SK-N-SH (cell line): ENCODE results near the gene SUPT4H1. TPM values are rescaled to one million over a fixed set of nuclear protein-coding genes. Genes with fewer than 3 reads are reported as not detected.

Source experiments
- CTCF ChIA-PET: fragments of 300-600, 350-600 bp; formaldehyde crosslinking; extraction: SDS; loops from one replicate; lab custom pipeline; 2021; lab: Yijun Ruan, JAX
- POLR2A ChIA-PET: fragments of 350-600 bp; sonication (Branson Sonifier 250); formaldehyde crosslinking; extraction: SDS; loops from one replicate; lab custom pipeline; 2020; ENCODE audit warnings: antibody characterized with exemption, inconsistent platforms; lab: Yijun Ruan, JAX
- DNase-seq: peaks from one replicate; pipeline ENCODE4 v3.0.0; 2012
- H2AFZ ChIP-seq: fragments of 200-600 bp; sonication (generic); 2 replicates; pipeline ENCODE4 v1.8.1; 2016; ENCODE audit warnings: antibody characterized with exemption, mild to moderate bottlenecking, low read depth
- H3F3A ChIP-seq: fragments of 200-600 bp; sonication (generic); replicated peaks from 2 replicates; pipeline ENCODE3; 2016; ENCODE audit warnings: antibody characterized with exemption, mild to moderate bottlenecking; ENCODE audit not compliant: insufficient read depth
- H3K27ac ChIP-seq, 2 experiments: fragments of 200-500 bp in 1 of 2; fragments of 200-600 bp in 1 of 2; sonication (Bioruptor generic) in 1 of 2; sonication (generic), shearing (Covaris generic) in 1 of 2; 2 replicates each; pipeline versions ENCODE4 v1.5.1 to v1.6.1; 2014 to 2016; ENCODE audit warnings: low read depth in 2 of 2, inconsistent platforms in 1 of 2, low read length in 1 of 2, mild to moderate bottlenecking in 1 of 2, mixed read lengths in 1 of 2
- H3K27me3 ChIP-seq: fragments of 200-600 bp; sonication (generic), shearing (Covaris generic); 2 replicates; pipeline ENCODE4 v1.6.1; 2016; ENCODE audit warnings: mixed run types; ENCODE audit not compliant: insufficient read depth
- H3K36me3 ChIP-seq, 2 experiments: fragments of 200-500 bp in 1 of 2; fragments of 200-600 bp in 1 of 2; sonication (Bioruptor generic) in 1 of 2; sonication (generic) in 1 of 2; replicated peaks in 1 of 2; 2 replicates each; pipeline versions ENCODE3 to v1.5.1; 2014 to 2016; ENCODE audit warnings: low read length in 1 of 2, mild to moderate bottlenecking in 1 of 2; ENCODE audit not compliant: insufficient read depth in 2 of 2, control insufficient read depth in 1 of 2
- H3K4me1 ChIP-seq, 2 experiments: fragments of 200-500 bp in 1 of 2; fragments of 200-600 bp in 1 of 2; sonication (Bioruptor generic) in 1 of 2; sonication (generic), shearing (Covaris generic) in 1 of 2; 2 replicates each; pipeline versions ENCODE4 v1.5.1 to v1.6.1; 2014 to 2016; ENCODE audit warnings: low read depth in 1 of 2, low read length in 1 of 2, mixed run types in 1 of 2; ENCODE audit not compliant: insufficient read depth in 2 of 2, control insufficient read depth in 1 of 2
- H3K4me2 ChIP-seq: fragments of 200-600 bp; sonication (generic), shearing (Covaris generic); 2 replicates; pipeline ENCODE4 v1.6.1; 2017; ENCODE audit warnings: mixed run types
- H3K4me3 ChIP-seq, 2 experiments: fragments of 200-500 bp in 1 of 2; fragments of 200-600 bp in 1 of 2; sonication (Bioruptor generic) in 1 of 2; sonication (generic), shearing (Covaris generic) in 1 of 2; 2 replicates each; pipeline versions ENCODE4 v1.5.1 to v1.8.1; 2014 to 2016; ENCODE audit warnings: low read depth in 2 of 2, inconsistent platforms in 1 of 2, low read length in 1 of 2, mild to moderate bottlenecking in 1 of 2, mixed read lengths in 1 of 2, moderate library complexity in 1 of 2
- H3K79me2 ChIP-seq: fragments of 200-600 bp; sonication (generic); 2 replicates; pipeline ENCODE4 v1.8.1; 2017; ENCODE audit warnings: mild to moderate bottlenecking; ENCODE audit not compliant: insufficient read depth
- H3K9ac ChIP-seq: fragments of 200-600 bp; sonication (generic); 2 replicates; pipeline ENCODE4 v1.6.1; 2017; ENCODE audit warnings: mixed run types
- H3K9me2 ChIP-seq: fragments of 200-600 bp; sonication (generic); 2 replicates; pipeline ENCODE4 v1.6.1; 2017; ENCODE audit warnings: mixed run types
- H3K9me3 ChIP-seq: fragments of 200-600 bp; sonication (generic); 2 replicates; pipeline ENCODE4 v1.6.1; 2017; ENCODE audit warnings: mixed run types, mild to moderate bottlenecking, moderate library complexity
- H4K20me1 ChIP-seq: fragments of 200-600 bp; sonication (generic); 2 replicates; pipeline ENCODE4 v1.6.1; 2017; ENCODE audit warnings: mild to moderate bottlenecking, mixed run types; ENCODE audit not compliant: insufficient read depth
- CHD2 ChIP-seq: fragments of 150-350 bp; IDR thresholded peaks from 2 replicates; pipeline ENCODE4 v1.6.1; 2018; ENCODE audit warnings: low read length; ENCODE audit not compliant: partially characterized antibody
- CTCF ChIP-seq: fragments of 200-600 bp; sonication (generic); IDR thresholded peaks from 2 replicates; pipeline ENCODE4 v1.6.1; 2017; ENCODE audit warnings: antibody characterized with exemption, mild to moderate bottlenecking, moderate library complexity
- EP300 ChIP-seq, 2 experiments: IDR thresholded peaks; 2 replicates each; pipeline versions ENCODE4 v1.4.0 to v1.6.1; 2012; ENCODE audit warnings: borderline replicate concordance in 1 of 2, low read depth in 1 of 2, low read length in 1 of 2
- FOSL2 ChIP-seq: IDR thresholded peaks from 2 replicates; pipeline ENCODE4 v1.4.0; 2012; ENCODE audit warnings: low read depth, mild to moderate bottlenecking, moderate library complexity, borderline replicate concordance
- FOXM1 ChIP-seq: IDR thresholded peaks from 2 replicates; pipeline ENCODE4 v1.4.0; 2012; ENCODE audit warnings: low read depth, mild to moderate bottlenecking
- GABPA ChIP-seq: IDR thresholded peaks from 2 replicates; pipeline ENCODE4 v1.4.0; 2012; ENCODE audit warnings: low read depth, mild to moderate bottlenecking
- GATA2 ChIP-seq: sonication (generic); formaldehyde crosslinking; IDR thresholded peaks from 2 replicates; pipeline ENCODE4 v1.5.0; 2020; ENCODE audit warnings: mild to moderate bottlenecking, missing genetic modification reagents
- JUND ChIP-seq: IDR thresholded peaks from 2 replicates; pipeline ENCODE4 v1.4.0; 2012
- MEF2A ChIP-seq: IDR thresholded peaks from 2 replicates; pipeline ENCODE4 v1.4.0; 2012; ENCODE audit warnings: low read depth, borderline replicate concordance
- MXI1 ChIP-seq: IDR thresholded peaks from 2 replicates; pipeline ENCODE4 v1.6.1; 2012; ENCODE audit warnings: mild to moderate bottlenecking, low read depth, low read length, improper control_type of control experiment
- NRF1 ChIP-seq: IDR thresholded peaks from 2 replicates; pipeline ENCODE4 v1.6.1; 2012; ENCODE audit warnings: low read depth, mild to moderate bottlenecking, low read length
- POLR2AphosphoS5 ChIP-seq: IDR thresholded peaks from 2 replicates; pipeline ENCODE4 v1.6.1; 2012; ENCODE audit warnings: low read depth, low read length
- RXRA ChIP-seq: IDR thresholded peaks from 2 replicates; pipeline ENCODE4 v1.4.0; 2012; ENCODE audit warnings: low read depth, mild to moderate bottlenecking, borderline replicate concordance
- SMC3 ChIP-seq: IDR thresholded peaks from 2 replicates; pipeline ENCODE4 v1.6.1; 2012; ENCODE audit warnings: low read depth, low read length, improper control_type of control experiment
- TAF1 ChIP-seq: IDR thresholded peaks from 2 replicates; pipeline ENCODE4 v1.6.1; 2012; ENCODE audit warnings: low read depth, mild to moderate bottlenecking, low read length, moderate library complexity, borderline replicate concordance
- TEAD4 ChIP-seq: IDR thresholded peaks from 2 replicates; pipeline ENCODE4 v1.4.0; 2012; ENCODE audit warnings: mild to moderate bottlenecking, borderline replicate concordance; ENCODE audit not compliant: insufficient read depth
- USF1 ChIP-seq: IDR thresholded peaks from 2 replicates; pipeline ENCODE4 v1.4.0; 2012; ENCODE audit warnings: low read depth, borderline replicate concordance
- USF2 ChIP-seq: fragments of 150-350 bp; IDR thresholded peaks from 2 replicates; pipeline ENCODE4 v1.6.1; 2017; ENCODE audit warnings: antibody characterized with exemption, low read length, low read depth, borderline replicate concordance
- YY1 ChIP-seq: IDR thresholded peaks from 2 replicates; pipeline ENCODE4 v1.4.0; 2012; ENCODE audit warnings: low read depth, mild to moderate bottlenecking
- ZBTB33 ChIP-seq: IDR thresholded peaks from 2 replicates; pipeline ENCODE4 v1.4.0; 2012; ENCODE audit warnings: low read depth, borderline replicate concordance
- WGBS: methylation state at CpG from one replicate; pipeline ENCODE4 v1.1.6; 2017; ENCODE audit warnings: low lambda C conversion rate; 5-methylcytosine and 5-hydroxymethylcytosine counted together
- polyA plus RNA-seq, 3 experiments: library from polyadenylated mRNA; depleted of rRNA; stranded (reverse); fragments of >200 nt; gene quantifications; 2 replicates each; pipeline ENCODE4 v1.2.3, GENCODE V29; 2012

Gene SUPT4H1
- polyA plus RNA-seq, 1 of the 3 experiments (the other 2 are of a cell fraction): 165 TPM

- TF ChIP-seq GABPA (no peak), MEF2A (no peak)
Measured at GRCh38 chr17:58356231-58356630, 4.2 kb upstream of the SUPT4H1 start (continued).

GRCh38 chr17:58354541-58355216 is 2.7 kb upstream of the SUPT4H1 start:
- TF ChIP-seq NRF1: no peak
- no peak for TF ChIP-seq CHD2
- no peak for TF ChIP-seq FOXM1
- TF ChIP-seq USF1: no peak
- TF ChIP-seq MXI1: no peak
- no peak for TF ChIP-seq USF2
- TF ChIP-seq JUND: no peak
- TF ChIP-seq MEF2A: no peak
- TF ChIP-seq EP300 (IDR thresholded peaks at IDR 0.05; ENCODE audit: borderline replicate concordance in 1 of 2, low read depth in 1 of 2, low read length in 1 of 2): no peak
- no peaks in the 10 kb centered on the region for H3K9me3 ChIP-seq
- ChIA-PET POLR2A (no interaction called here), CTCF (interaction anchor here (1.5 to 5.3 kb wide), 4 partner anchors 37 to 93 kb away, joined by 3 to 27 read pairs (median 4); partner anchors contain the start of gene RNF43)
- no peak for DNase-seq
- H3K79me2 ChIP-seq: peaks cover 16% of the 10 kb centered on the region
- H3K27ac ChIP-seq: no peak overlapping the region
- no peaks in the 10 kb centered on the region for H3F3A ChIP-seq
- H3K9ac ChIP-seq: no peak overlapping the region
- peaks cover 0 to 10% of the 10 kb centered on the region in 2 experiments; a peak in 2 of 4 replicates for H3K4me1 ChIP-seq
- H4K20me1 ChIP-seq: no peaks in the 10 kb centered on the region
- no peak overlapping the region for H3K4me3 ChIP-seq
- WGBS: 68% methylated on average over 6 of the region's 6 CpGs
- no peak overlapping the region for H2AFZ ChIP-seq
- no peaks in the 10 kb centered on the region for H3K9me2 ChIP-seq
- H3K36me3 ChIP-seq: peaks cover 2 to 13% of the 10 kb centered on the region in 2 experiments
- H3K4me2 ChIP-seq: no peak overlapping the region
- no peaks in the 10 kb centered on the region for H3K27me3 ChIP-seq

GRCh38 chr17:58353389-58353825 is 1.4 kb upstream of the SUPT4H1 start:
- Histone ChIP-seq H2AFZ (peak overlapping the region; percentile 96; the same call in 1 of the 2 replicates), H3K27ac (no peak overlapping the region), H3F3A (peaks cover 5% of the 10 kb centered on the region), H3K4me3 (peak overlapping the region; percentile 74 to 99; a peak in 2 of 4 replicates), H3K27me3 (no peaks in the 10 kb centered on the region), H3K9me3 (no peaks in the 10 kb centered on the region), H4K20me1 (no peaks in the 10 kb centered on the region), H3K36me3 (peaks cover 15 to 26% of the 10 kb centered on the region in 2 experiments), H3K9ac (peak overlapping the region; percentile 86; the same call in 1 of the 2 replicates), H3K4me1 (peaks cover 0 to 10% of the 10 kb centered on the region in 2 experiments; a peak in 2 of 4 replicates), H3K9me2 (no peaks in the 10 kb centered on the region), H3K4me2 (peak overlapping the region; percentile 98), H3K79me2 (peaks cover 16% of the 10 kb centered on the region)
- 92% methylated on average over 4 of the region's 4 CpGs for WGBS
- no peak for DNase-seq
- CTCF ChIA-PET: interaction anchor here (0.9 to 5.3 kb wide), 8 partner anchors 10 to 64 kb away, joined by 3 to 27 read pairs (median 3); partner anchors contain the start of gene RNF43
- POLR2A ChIA-PET: interaction anchor here (0.9 to 4.4 kb wide), 7 partner anchors 9 to 64 kb away, joined by 3 to 57 read pairs (median 15); partner anchors contain the start of genes RNF43 and TSPOAP1
- TF ChIP-seq ZBTB33: no peak
- no peak for TF ChIP-seq FOSL2
- no peak for TF ChIP-seq POLR2AphosphoS5
- no peak for TF ChIP-seq RXRA
- no peak for TF ChIP-seq GABPA
- TF ChIP-seq SMC3: no peak
- no peak for TF ChIP-seq TEAD4
- no peak for TF ChIP-seq JUND
- TF ChIP-seq GATA2 (CRISPR knock-in tag): no peak
- TF ChIP-seq CHD2: no peak
- TF ChIP-seq YY1: no peak
- no peak for TF ChIP-seq TAF1
- no peak for TF ChIP-seq MXI1
- no peak for TF ChIP-seq CTCF
